CD14-positive monocyte (primary cell): ENCODE results near the gene COQ8A. TPM values are rescaled to one million over a fixed set of nuclear protein-coding genes. Genes with fewer than 3 reads are reported as not detected.
A peak's percentile ranks its signal among the peaks of the same experiment; 100 is the strongest.

Experiments
- DNase-seq, 3 donors: peaks; one replicate each; pipeline ENCODE4 v3.0.0-alpha.2; 2011 to 2022
- H2AFZ ChIP-seq: 2 replicates; pipeline ENCODE4 v1.6.0; 2012; ENCODE audit warnings: mild to moderate bottlenecking, low read depth, low read length, inconsistent platforms; ENCODE audit not compliant: insufficient read depth, poor library complexity, severe bottlenecking
- H3K27ac ChIP-seq, 2 donors: 1 replicate in 1 of 2; 2 replicates in 1 of 2; pipeline ENCODE4 v1.5.1; 2012 to 2013; ENCODE audit warnings: low read length in 2 of 2, control low read depth in 1 of 2, inconsistent platforms in 1 of 2, low read depth in 1 of 2, mild to moderate bottlenecking in 1 of 2
- H3K27me3 ChIP-seq, 2 donors: one replicate each; pipeline versions ENCODE4 v1.6.0 to v1.6.1; 2011 to 2013; ENCODE audit warnings: low read length in 2 of 2; ENCODE audit not compliant: control insufficient read depth in 2 of 2, insufficient read depth in 2 of 2
- H3K36me3 ChIP-seq, 2 donors: replicated peaks in 1 of 2; 1 replicate in 1 of 2; 2 replicates in 1 of 2; pipeline versions ENCODE4 v1.5.1 to v1.6.1; 2012 to 2013; ENCODE audit warnings: low read length in 2 of 2, control low read depth in 1 of 2, inconsistent platforms in 1 of 2, mild to moderate bottlenecking in 1 of 2; ENCODE audit not compliant: insufficient read depth in 2 of 2, control insufficient read depth in 1 of 2
- H3K4me1 ChIP-seq, 2 donors: 1 replicate in 1 of 2; 2 replicates in 1 of 2; pipeline versions ENCODE4 v1.5.1 to v1.6.1; 2012 to 2013; ENCODE audit warnings: low read length in 2 of 2, control low read depth in 1 of 2, inconsistent platforms in 1 of 2, mild to moderate bottlenecking in 1 of 2, moderate library complexity in 1 of 2; ENCODE audit not compliant: insufficient read depth in 2 of 2, control insufficient read depth in 1 of 2
- H3K4me2 ChIP-seq: replicated peaks from 2 replicates; pipeline ENCODE3; 2012; ENCODE audit warnings: low read length, moderate library complexity, mild to moderate bottlenecking; ENCODE audit not compliant: poor library complexity, severe bottlenecking; ENCODE audit errors: extremely low read depth
- H3K4me3 ChIP-seq, 3 experiments: fragments of 200-600 bp in 1 of 3; sonication (generic) in 1 of 3; replicated peaks in 1 of 3; 1 replicate in 2 of 3; 2 replicates in 1 of 3; pipeline ENCODE4 v1.5.1; 2011 to 2013; ENCODE audit warnings: low read length in 3 of 3, mild to moderate bottlenecking in 3 of 3, control low read depth in 2 of 3, low read depth in 2 of 3, inconsistent platforms in 1 of 3, moderate library complexity in 1 of 3
- H3K79me2 ChIP-seq: 2 replicates; pipeline ENCODE4 v1.6.0; 2012; ENCODE audit warnings: mild to moderate bottlenecking, control low read depth, inconsistent platforms, low read length, moderate library complexity; ENCODE audit not compliant: insufficient read depth
- H3K9ac ChIP-seq: 2 replicates; pipeline ENCODE4 v1.6.0; 2017; ENCODE audit warnings: low read length, mild to moderate bottlenecking; ENCODE audit not compliant: insufficient read depth, poor library complexity, severe bottlenecking
- H3K9me3 ChIP-seq, 2 donors: replicated peaks in 1 of 2; 1 replicate in 1 of 2; 2 replicates in 1 of 2; pipeline versions ENCODE4 v1.5.1 to v1.6.1; 2012 to 2013; ENCODE audit warnings: low read length in 2 of 2, control low read depth in 1 of 2; ENCODE audit not compliant: control insufficient read depth in 1 of 2, insufficient read depth in 1 of 2
- H4K20me1 ChIP-seq: 2 replicates; pipeline ENCODE4 v1.6.0; 2012; ENCODE audit warnings: mild to moderate bottlenecking, low read length, control low read depth, moderate library complexity; ENCODE audit not compliant: insufficient read depth
- H3K27ac Mint-ChIP-seq, 7 donors: one replicate each; pipeline ENCODE4 v1.8.0; 2020; ENCODE audit warnings: mild to moderate bottlenecking in 7 of 7, mixed read lengths in 7 of 7, moderate library complexity in 6 of 7, inconsistent platforms in 2 of 7
- H3K27me3 Mint-ChIP-seq, 3 donors: one replicate each; pipeline ENCODE4 v1.8.0; 2021 to 2022; ENCODE audit warnings: low read depth in 3 of 3, mild to moderate bottlenecking in 3 of 3, mixed read lengths in 3 of 3, moderate library complexity in 3 of 3, inconsistent platforms in 1 of 3
- H3K36me3 Mint-ChIP-seq, 2 donors: one replicate each; pipeline ENCODE4 v1.8.0; 2020; ENCODE audit warnings: mixed read lengths in 2 of 2, inconsistent platforms in 1 of 2, mild to moderate bottlenecking in 1 of 2
- H3K4me1 Mint-ChIP-seq: one replicate; pipeline ENCODE4 v1.8.0; 2020; ENCODE audit warnings: mild to moderate bottlenecking, mixed read lengths
- H3K4me3 Mint-ChIP-seq, 2 donors: one replicate each; pipeline ENCODE4 v1.8.0; 2020; ENCODE audit warnings: mild to moderate bottlenecking in 2 of 2, mixed read lengths in 2 of 2, moderate library complexity in 1 of 2
- H3K9me3 Mint-ChIP-seq, 7 donors: one replicate each; pipeline ENCODE4 v1.8.0; 2020 to 2022; ENCODE audit warnings: mixed read lengths in 7 of 7, mild to moderate bottlenecking in 6 of 7, moderate library complexity in 6 of 7, inconsistent platforms in 2 of 7
- CTCF ChIP-seq: fragments of 200-600 bp; IDR thresholded peaks from one replicate; pipeline ENCODE4 v1.8.0; 2022; ENCODE audit warnings: antibody characterized with exemption, mild to moderate bottlenecking
- WGBS: methylation state at CpG from one replicate; pipeline ENCODE4 v1.1.5; 2013; ENCODE audit warnings: missing lambda C conversion rate; ENCODE audit not compliant: insufficient coverage; 5-methylcytosine and 5-hydroxymethylcytosine counted together
- intact Hi-C, 2 donors: fragments of 100-400 bp; cut with micrococcal nuclease; formaldehyde crosslinking; loops; one replicate each; pipeline versions ENCODE4 v1.15.0 to v1.15.1; 2023
- polyA minus RNA-seq: library from RNA; depleted of rRNA, polyadenylated mRNA; stranded (reverse); fragments of >200 nt; gene quantifications from 2 replicates; pipeline ENCODE4 v1.2.3, GENCODE V29; 2012
- polyA plus RNA-seq, 3 donors: library from polyadenylated mRNA; depleted of rRNA in 1 of 3; unstranded in 2 of 3; stranded (reverse) in 1 of 3; fragments of 300-500 nt in 2 of 3; fragments of >200 nt in 1 of 3; fragmentation: Illumina TruSeq in 2 of 3; gene quantifications; 1 replicate in 2 of 3; 2 replicates in 1 of 3; pipeline ENCODE4 v1.2.3, GENCODE V29; 2012 to 2021
- total RNA-seq, 12 experiments: library from RNA in 1 of 12; stranded (reverse) in 1 of 12; fragments of 120-200 nt in 1 of 12; gene quantifications; one replicate each; pipeline ENCODE4 v1.2.4 and lab custom pipeline; 2013 to 2026; ENCODE audit warnings: mixed read lengths in 6 of 12, inconsistent platforms in 1 of 12

The COQ8A gene
- total RNA-seq (2013) = 46.8 TPM
- polyA plus RNA-seq (10 to 100 TPM; 33.1 to 44.7 (median 38.2) TPM), polyA minus RNA-seq (38.8 and 50.6 TPM in 2 replicates), total RNA-seq (lab: John Stamatoyannopoulos, UW) (0 to 0.83 (median 0.45) reads per million in 11 experiments)

DNA sequence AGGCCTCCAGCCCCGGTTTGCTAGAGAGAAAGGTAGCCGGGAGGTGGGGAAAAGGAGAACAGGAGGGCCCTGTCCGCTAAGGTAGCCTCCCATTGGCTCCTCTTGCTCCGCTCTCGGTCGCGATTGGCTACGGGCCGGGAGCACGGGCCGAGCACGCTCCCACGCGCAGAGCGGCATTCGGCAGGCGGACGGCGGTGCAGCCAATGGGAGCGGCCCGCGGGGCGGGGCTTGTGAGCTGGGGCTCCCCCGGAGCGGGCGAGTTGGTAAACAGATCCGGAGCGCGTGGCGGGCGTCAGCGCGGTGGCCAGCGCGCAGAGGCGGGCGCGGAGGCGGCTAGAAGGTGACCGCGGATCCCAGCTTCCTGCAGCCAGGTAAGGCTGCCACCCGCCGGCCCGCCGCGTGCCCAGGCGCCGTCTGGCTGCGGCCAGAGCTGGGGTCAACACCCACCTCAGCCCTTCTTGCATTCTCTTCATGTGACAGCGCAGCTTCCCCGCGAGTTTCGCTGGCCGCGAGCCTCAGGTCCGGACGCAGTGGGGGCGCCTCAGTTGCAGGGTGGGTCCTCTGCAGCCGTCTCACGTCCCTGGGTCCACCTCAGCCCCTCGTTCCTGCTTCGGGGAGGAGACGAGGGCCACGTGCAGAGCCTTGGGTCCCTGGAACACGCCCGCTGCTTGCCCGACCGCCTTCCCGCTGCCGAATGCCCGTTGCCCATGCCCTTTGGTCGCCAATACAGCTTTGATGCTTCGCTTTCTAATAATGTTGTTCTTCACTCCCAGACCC is at the start of gene COQ8A:
Gene COQ8A (plus strand): TSS at position 266 of the 777 bp plus-strand sequence. CDS start 21,092 bp downstream, outside the sequence.
- peaks cover 4 to 12% (median 7%) of the 10 kb centered on the region in 7 donors for H3K9me3 Mint-ChIP-seq

More for the DNA sequence above, at the start of gene COQ8A:
- H3K27ac ChIP-seq = peak within 1 kb of the TSS; percentile 96 to 98
- WGBS = 0% methylated on average over 68 of the region's 73 CpGs
- H3K4me3 Mint-ChIP-seq = peak within 1 kb of the TSS; percentile 87 to 95
- peak within 1 kb of the TSS; percentile 88 for H3K4me2 ChIP-seq
- peak within 1 kb of the TSS; percentile 62 to 83 (median 83) for H3K4me3 ChIP-seq
- peaks cover 36 to 59% of the 10 kb centered on the region in 2 donors for H3K4me1 ChIP-seq
- H3K27me3 Mint-ChIP-seq = peaks cover 0 to 2% (median 0%) of the 10 kb centered on the region in 3 donors
- intact Hi-C loops = no loop called here
- H3K36me3 Mint-ChIP-seq = peaks cover 4 to 6% of the 10 kb centered on the region in 2 donors
- H2AFZ ChIP-seq = peak within 1 kb of the TSS; percentile 93
- peaks cover 66% of the 10 kb centered on the region for H3K4me1 Mint-ChIP-seq
- H3K9ac ChIP-seq = peak within 1 kb of the TSS; percentile 93
- peaks cover 38% of the 10 kb centered on the region for H4K20me1 ChIP-seq
- peaks cover 51% of the 10 kb centered on the region for H3K79me2 ChIP-seq
- no peak for TF ChIP-seq CTCF
- peak within 1 kb of the TSS; percentile 96 to 98 (median 97) for H3K27ac Mint-ChIP-seq
- peak; percentile 98 for DNase-seq
- H3K9me3 ChIP-seq = peaks cover 4% of the 10 kb centered on the region in 2 donors
- H3K27me3 ChIP-seq = no peaks in the 10 kb centered on the region
- no peaks in the 10 kb centered on the region for H3K36me3 ChIP-seq
